Testis (tissue), 2 donors: ENCODE measurements around the gene LYVE1.

Source experiments
- POLR2A ChIP-seq: fragments of 450-650 bp; IDR thresholded peaks from one replicate; pipeline ENCODE4 v1.6.1; 2017; ENCODE audit warnings: antibody characterized with exemption, mild to moderate bottlenecking, moderate library complexity
- TF ChIP-seq, protein P1 (sequence below), 3 experiments: fragments of 450-650 bp in 2 of 3; fragments of 200-600 bp in 1 of 3; sonication (generic) in 1 of 3; IDR thresholded peaks; one replicate each; pipeline ENCODE4 v1.5.1; 2016 to 2019; ENCODE audit warnings: antibody characterized with exemption in 3 of 3, mild to moderate bottlenecking in 2 of 3, moderate library complexity in 1 of 3

DNA sequence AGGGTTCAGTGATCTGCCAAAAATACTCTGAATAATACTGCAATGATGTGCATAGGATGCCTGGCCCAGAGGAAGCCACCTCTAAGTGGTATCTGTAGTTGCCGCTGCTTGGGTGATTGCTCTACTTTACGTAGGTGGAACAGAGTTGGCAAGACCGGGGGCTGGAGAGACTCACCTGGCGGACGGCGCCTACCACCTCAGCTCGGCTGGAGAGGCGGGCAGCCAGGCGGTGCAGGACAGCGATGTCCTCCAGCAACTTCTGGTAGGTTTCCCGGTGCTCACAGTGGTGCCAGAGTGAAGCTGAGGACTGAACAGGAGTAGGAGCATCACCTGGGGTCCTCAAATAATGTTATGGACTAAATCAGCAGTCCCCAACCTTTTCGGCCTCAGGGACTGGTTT, 34.5 kb upstream of the LYVE1 start:
- TF ChIP-seq, protein P1, sequence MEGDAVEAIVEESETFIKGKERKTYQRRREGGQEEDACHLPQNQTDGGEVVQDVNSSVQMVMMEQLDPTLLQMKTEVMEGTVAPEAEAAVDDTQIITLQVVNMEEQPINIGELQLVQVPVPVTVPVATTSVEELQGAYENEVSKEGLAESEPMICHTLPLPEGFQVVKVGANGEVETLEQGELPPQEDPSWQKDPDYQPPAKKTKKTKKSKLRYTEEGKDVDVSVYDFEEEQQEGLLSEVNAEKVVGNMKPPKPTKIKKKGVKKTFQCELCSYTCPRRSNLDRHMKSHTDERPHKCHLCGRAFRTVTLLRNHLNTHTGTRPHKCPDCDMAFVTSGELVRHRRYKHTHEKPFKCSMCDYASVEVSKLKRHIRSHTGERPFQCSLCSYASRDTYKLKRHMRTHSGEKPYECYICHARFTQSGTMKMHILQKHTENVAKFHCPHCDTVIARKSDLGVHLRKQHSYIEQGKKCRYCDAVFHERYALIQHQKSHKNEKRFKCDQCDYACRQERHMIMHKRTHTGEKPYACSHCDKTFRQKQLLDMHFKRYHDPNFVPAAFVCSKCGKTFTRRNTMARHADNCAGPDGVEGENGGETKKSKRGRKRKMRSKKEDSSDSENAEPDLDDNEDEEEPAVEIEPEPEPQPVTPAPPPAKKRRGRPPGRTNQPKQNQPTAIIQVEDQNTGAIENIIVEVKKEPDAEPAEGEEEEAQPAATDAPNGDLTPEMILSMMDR (IDR thresholded peaks at IDR 0.05): no peak
- no peak for TF ChIP-seq POLR2A
